Measurements from ENCODE around the gene MAMDC4. TPM values are rescaled to one million over a fixed set of nuclear protein-coding genes. Genes with fewer than 3 reads are reported as not detected.

Gene MAMDC4
- total and polyA plus RNA-seq, 5 donors from 2014 or later = 0.30 to 2.7 TPM; not detected in 3

DNA sequence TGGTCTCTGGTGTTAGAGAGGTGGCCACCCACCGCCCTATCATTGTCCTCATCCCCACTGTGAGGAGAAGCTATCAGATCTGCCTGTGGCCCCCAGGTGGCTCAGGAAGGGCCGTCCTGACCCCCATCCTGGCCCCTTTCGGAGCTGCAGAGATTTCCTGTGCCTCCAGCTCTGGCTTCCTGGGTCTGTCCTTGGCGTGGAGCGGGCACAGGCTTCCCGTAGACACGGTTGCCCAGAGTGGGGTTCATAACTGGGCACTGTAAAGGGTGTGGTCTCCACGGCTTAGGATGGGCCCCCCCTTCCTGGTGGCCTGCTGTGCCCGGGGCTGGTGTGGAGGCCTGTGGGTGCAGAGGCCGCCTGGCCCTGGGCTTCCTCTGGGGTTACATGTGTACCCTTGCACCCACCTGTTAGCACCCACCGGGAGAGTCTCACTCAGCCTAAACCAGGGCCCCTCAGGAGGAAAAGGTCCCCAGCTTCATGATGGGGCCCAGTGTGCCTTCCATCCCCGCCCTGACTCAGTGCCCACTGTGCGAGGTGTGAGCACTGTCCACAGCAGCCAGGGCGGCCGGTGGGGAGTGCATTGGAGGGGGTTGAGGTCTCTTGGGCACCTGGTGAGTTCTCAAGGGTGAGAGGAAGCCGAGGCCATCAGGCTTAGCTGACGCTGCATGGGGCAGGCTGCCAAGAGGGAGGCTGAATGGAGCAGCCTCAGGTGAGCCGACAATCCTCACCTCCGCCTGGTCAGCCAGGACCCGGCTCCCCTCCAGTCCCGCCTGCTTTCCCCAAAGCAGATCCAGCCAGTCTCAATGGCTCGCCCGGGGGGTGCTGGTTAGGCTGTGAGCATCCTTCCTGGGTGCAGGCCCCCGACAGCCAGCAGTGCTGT, 25.2 kb upstream of the MAMDC4 start:
- H3K9me3 ChIP-seq (ENCODE audit: control insufficient read depth in 2 of 2, low read length in 2 of 2) = no peaks in the 10 kb centered on the region
- peaks cover 5% of the 10 kb centered on the region for H3K36me3 Mint-ChIP-seq
- no peaks in the 10 kb centered on the region for H3K27me3 ChIP-seq (ENCODE audit: control insufficient read depth, insufficient read depth, low read length)
- H3K4me3 Mint-ChIP-seq = peak overlapping the region in 1 of 4 donors; percentile 32
- DNase-seq (no peak), ATAC-seq (ENCODE audit: low read depth in 2 of 2) (no peak)
- H3K4me3 ChIP-seq (ENCODE audit: low read depth, low read length) = no peak overlapping the region
- no peaks in the 10 kb centered on the region for H3K9me3 Mint-ChIP-seq
- H3K27ac ChIP-seq (ENCODE audit: insufficient read depth, low read length, poor library complexity, severe bottlenecking) = no peak overlapping the region
- H3K4me1 Mint-ChIP-seq = no peaks in the 10 kb centered on the region
- peaks cover 21% of the 10 kb centered on the region for H3K36me3 ChIP-seq (ENCODE audit: control insufficient read depth, insufficient read depth, low read length)
- H3K27ac Mint-ChIP-seq = no peak overlapping the region
- H3K27me3 Mint-ChIP-seq = no peaks in the 10 kb centered on the region
- no peaks in the 10 kb centered on the region for H3K4me1 ChIP-seq (ENCODE audit: control insufficient read depth, insufficient read depth, low read length, poor library complexity, severe bottlenecking)

DNA sequence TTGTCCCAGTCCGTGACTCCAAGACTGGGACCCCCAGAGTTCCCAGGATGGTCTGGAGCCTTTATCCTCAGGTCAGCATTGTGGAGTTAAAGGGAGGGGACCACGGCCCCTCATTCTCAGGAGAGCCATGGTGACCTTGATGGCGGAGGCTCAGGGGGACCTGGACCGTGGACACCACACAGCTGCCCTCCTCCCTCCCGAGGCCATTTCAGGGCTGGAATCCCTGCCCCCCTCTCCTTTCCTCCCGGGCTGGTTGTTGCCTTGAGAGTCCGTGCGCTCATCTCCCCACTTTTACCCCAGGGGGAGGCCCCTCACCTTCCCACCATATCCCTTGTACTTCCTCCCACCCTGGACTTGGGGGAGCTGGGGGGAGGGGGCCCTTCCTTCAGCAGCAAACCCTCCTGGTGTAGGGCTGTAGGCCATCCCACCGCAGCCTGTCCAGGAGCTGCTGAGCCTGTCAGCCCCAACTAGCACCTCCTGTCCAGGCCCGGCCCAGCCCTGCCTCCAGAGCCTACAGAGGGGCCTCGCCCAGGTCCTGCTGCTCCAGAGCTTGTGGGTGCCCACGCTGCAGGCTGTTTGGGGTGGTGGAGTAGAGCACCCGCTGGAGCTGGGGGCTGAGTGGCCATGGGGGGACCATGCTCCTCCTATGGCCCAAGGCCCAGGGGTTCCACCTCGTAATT, 24.2 kb upstream of the MAMDC4 start:
- H3K9me3 Mint-ChIP-seq = no peaks in the 10 kb centered on the region
- H3K4me1 Mint-ChIP-seq = no peaks in the 10 kb centered on the region
- Histone ChIP-seq H3K27ac (ENCODE audit: insufficient read depth, low read length, poor library complexity, severe bottlenecking) (no peak overlapping the region), H3K36me3 (ENCODE audit: control insufficient read depth, insufficient read depth, low read length) (peaks cover 21% of the 10 kb centered on the region), H3K4me1 (ENCODE audit: control insufficient read depth, insufficient read depth, low read length, poor library complexity, severe bottlenecking) (no peaks in the 10 kb centered on the region), H3K27me3 (ENCODE audit: control insufficient read depth, insufficient read depth, low read length) (no peaks in the 10 kb centered on the region), H3K4me3 (ENCODE audit: low read depth, low read length) (no peak overlapping the region), H3K9me3 (ENCODE audit: control insufficient read depth in 2 of 2, low read length in 2 of 2) (no peaks in the 10 kb centered on the region)
- DNase-seq (no peak), ATAC-seq (ENCODE audit: low read depth in 2 of 2) (no peak)
- H3K27ac Mint-ChIP-seq = no peak overlapping the region
- peaks cover 5% of the 10 kb centered on the region for H3K36me3 Mint-ChIP-seq
- no peak overlapping the region for H3K4me3 Mint-ChIP-seq
- no peaks in the 10 kb centered on the region for H3K27me3 Mint-ChIP-seq

DNA sequence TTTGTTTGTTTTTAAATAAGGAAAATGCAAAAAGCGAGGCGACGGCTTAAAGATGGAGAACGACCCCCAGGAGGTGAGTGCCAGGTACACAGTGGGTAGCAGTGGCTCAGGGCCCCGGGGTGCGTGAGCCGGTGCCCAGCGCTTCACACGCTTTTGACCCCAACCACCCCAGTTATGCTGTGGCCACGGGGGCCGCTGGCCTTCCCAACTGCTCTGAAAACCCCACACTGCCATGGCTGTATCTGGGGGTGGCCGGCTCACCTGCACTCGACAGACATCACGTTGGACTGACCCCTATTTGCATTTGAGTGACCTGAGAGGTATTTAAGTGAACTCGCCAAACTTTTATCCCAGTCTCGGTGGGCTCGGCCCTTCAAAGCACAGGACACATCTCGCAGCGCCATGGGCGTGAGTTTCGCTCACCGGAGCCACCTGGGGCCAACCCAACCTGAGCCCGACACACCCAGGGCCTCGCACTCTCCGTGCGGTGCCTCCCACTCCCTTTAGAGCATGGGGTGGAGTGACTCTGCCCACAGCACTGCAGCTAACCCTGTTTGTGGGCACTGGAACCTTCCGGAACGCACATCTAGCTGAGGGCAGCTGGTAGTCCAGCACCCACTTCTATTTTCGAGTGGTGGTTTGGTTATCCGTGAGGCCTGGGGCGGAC, 23.5 kb upstream of the MAMDC4 start:
- ATAC-seq (ENCODE audit: low read depth in 2 of 2) (no peak), DNase-seq (no peak)
- H3K4me3 Mint-ChIP-seq = no peak overlapping the region
- H3K27me3 ChIP-seq (ENCODE audit: control insufficient read depth, insufficient read depth, low read length) = no peaks in the 10 kb centered on the region
- no peaks in the 10 kb centered on the region for H3K4me1 Mint-ChIP-seq
- H3K36me3 Mint-ChIP-seq = peaks cover 5% of the 10 kb centered on the region
- H3K27ac Mint-ChIP-seq = no peak overlapping the region
- no peaks in the 10 kb centered on the region for H3K27me3 Mint-ChIP-seq
- H3K27ac ChIP-seq (ENCODE audit: insufficient read depth, low read length, poor library complexity, severe bottlenecking) = no peak overlapping the region
- H3K9me3 Mint-ChIP-seq = no peaks in the 10 kb centered on the region
- H3K9me3 ChIP-seq (ENCODE audit: control insufficient read depth in 2 of 2, low read length in 2 of 2) = no peaks in the 10 kb centered on the region
- H3K36me3 ChIP-seq (ENCODE audit: control insufficient read depth, insufficient read depth, low read length) = peaks cover 21% of the 10 kb centered on the region
- no peaks in the 10 kb centered on the region for H3K4me1 ChIP-seq (ENCODE audit: control insufficient read depth, insufficient read depth, low read length, poor library complexity, severe bottlenecking)
- H3K4me3 ChIP-seq (ENCODE audit: low read depth, low read length) = no peak overlapping the region

DNA sequence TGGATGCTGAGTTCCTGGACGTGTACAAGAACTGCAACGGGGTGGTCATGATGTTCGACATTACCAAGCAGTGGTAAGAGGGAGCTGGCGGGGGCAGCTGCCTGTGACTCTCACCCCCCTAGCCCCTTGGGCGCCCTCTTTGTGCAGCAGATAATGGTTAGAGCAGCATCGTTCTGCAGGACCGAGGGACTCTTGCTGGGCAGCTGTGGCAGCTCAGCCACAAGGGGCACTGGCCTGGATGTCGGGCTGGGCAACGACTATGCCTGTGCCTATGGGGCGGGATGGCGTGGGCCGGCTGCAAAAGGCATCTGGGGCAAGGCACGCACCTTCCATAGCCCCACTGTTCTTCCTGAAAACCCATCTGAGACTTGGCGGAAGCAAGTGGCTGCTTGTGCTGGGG, 22.7 kb upstream of the MAMDC4 start:
- no peaks in the 10 kb centered on the region for H3K9me3 ChIP-seq (ENCODE audit: control insufficient read depth in 2 of 2, low read length in 2 of 2)
- Mint-ChIP-seq H3K27ac (no peak overlapping the region), H3K4me3 (no peak overlapping the region), H3K4me1 (no peaks in the 10 kb centered on the region), H3K36me3 (peaks cover 9% of the 10 kb centered on the region), H3K27me3 (no peaks in the 10 kb centered on the region), H3K9me3 (no peaks in the 10 kb centered on the region)
- DNase-seq (no peak), ATAC-seq (ENCODE audit: low read depth in 2 of 2) (no peak)
- peaks cover 18% of the 10 kb centered on the region for H3K36me3 ChIP-seq (ENCODE audit: control insufficient read depth, insufficient read depth, low read length)
- no peaks in the 10 kb centered on the region for H3K4me1 ChIP-seq (ENCODE audit: control insufficient read depth, insufficient read depth, low read length, poor library complexity, severe bottlenecking)
- no peak overlapping the region for H3K4me3 ChIP-seq (ENCODE audit: low read depth, low read length)
- no peak overlapping the region for H3K27ac ChIP-seq (ENCODE audit: insufficient read depth, low read length, poor library complexity, severe bottlenecking)
- no peaks in the 10 kb centered on the region for H3K27me3 ChIP-seq (ENCODE audit: control insufficient read depth, insufficient read depth, low read length)

DNA sequence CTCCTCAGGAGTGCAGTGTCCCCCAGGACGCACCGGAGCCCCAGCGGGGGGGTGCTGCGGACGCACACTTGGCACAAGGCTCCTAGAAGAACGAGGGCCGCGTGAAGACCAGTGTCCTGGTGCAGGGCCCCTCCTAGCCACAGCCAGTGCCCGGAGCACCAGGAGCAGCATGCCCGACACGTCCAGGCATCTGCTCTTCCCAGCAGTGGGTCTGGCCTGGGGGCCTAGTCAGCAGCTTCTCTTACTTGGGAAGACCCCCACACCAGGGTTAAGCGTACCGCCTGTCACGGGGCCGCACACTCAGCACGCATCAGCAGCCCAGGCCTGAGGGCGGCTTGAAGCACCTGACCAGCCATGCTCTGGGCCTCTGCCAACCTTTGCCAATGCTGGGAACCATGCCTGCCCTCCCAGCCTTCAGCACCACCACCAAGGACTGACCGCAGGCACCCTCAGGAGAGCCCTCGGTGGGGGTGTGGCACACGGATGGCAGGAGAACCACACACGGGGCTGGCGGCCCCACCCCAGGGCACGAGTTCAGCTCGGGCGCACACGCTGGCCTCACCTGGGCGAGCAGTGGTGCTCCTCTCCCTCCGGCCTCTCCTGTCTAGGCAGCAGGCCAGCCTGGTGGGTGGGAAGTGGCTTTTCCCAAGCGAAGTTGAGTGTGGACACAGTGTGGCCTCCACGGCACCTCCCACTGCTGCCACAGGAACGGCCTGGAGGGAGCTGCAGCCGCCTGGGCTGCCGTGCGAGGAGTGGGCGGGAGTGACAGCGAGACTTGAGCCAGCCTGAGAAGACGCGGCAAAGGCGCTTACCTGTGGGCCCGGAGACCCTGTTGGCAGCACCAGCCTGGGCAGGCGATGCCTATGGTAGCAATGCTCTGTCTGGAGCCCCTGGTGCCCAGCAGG, 21.9 kb upstream of the MAMDC4 start:
- H3K4me3 Mint-ChIP-seq = no peak overlapping the region
- H3K36me3 ChIP-seq (ENCODE audit: control insufficient read depth, insufficient read depth, low read length) = peaks cover 16% of the 10 kb centered on the region
- no peak for ATAC-seq (ENCODE audit: low read depth in 2 of 2)

DNA sequence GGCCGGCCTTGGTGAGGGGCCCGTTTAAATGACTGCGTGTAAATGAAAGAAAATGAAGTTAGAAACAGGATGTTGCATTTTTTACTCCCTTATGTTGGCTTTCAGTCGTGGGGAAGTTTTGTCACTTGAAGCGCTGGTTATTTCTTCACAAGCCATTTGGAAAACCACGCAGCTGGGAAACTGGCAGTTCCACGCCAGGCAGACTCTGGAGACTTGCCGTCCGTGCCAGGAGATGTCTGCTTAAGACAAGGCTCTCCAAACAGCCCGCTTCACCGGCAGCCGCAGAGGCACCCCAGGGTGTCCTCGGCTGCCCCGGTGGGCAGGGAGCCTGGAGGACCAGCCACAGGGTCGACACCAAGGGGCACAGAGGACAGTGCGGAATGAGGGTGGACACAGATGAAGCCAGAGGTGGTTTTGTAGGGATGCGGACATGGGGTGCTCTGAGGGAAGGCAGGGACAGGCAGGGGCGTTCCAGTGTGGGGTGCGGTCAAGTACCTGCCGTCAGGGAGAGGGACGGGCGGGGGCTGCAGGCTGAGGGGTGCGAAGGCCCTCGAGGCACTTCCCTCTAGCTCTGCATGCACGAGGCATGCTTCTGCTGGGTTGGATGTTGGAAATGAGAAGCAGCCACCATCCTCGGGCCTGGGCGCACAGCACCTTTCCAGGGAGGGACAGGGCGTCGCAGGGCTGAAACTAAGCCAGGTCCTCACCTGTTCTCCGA, 21.0 kb upstream of the MAMDC4 start:
- DNase-seq (no peak), ATAC-seq (ENCODE audit: low read depth in 2 of 2) (no peak)
- Mint-ChIP-seq H3K4me1 (no peaks in the 10 kb centered on the region), H3K27me3 (no peaks in the 10 kb centered on the region), H3K4me3 (no peak overlapping the region), H3K27ac (no peak overlapping the region), H3K9me3 (no peaks in the 10 kb centered on the region), H3K36me3 (peaks cover 9% of the 10 kb centered on the region)
- Histone ChIP-seq H3K27me3 (ENCODE audit: control insufficient read depth, insufficient read depth, low read length) (no peaks in the 10 kb centered on the region), H3K27ac (ENCODE audit: insufficient read depth, low read length, poor library complexity, severe bottlenecking) (no peak overlapping the region), H3K9me3 (ENCODE audit: control insufficient read depth in 2 of 2, low read length in 2 of 2) (no peaks in the 10 kb centered on the region), H3K4me3 (ENCODE audit: low read depth, low read length) (no peak overlapping the region), H3K36me3 (ENCODE audit: control insufficient read depth, insufficient read depth, low read length) (peaks cover 12% of the 10 kb centered on the region), H3K4me1 (ENCODE audit: control insufficient read depth, insufficient read depth, low read length, poor library complexity, severe bottlenecking) (no peaks in the 10 kb centered on the region)

More for the DNA sequence above, 21.9 kb upstream of the MAMDC4 start:
- Histone ChIP-seq H3K4me1 (ENCODE audit: control insufficient read depth, insufficient read depth, low read length, poor library complexity, severe bottlenecking) (no peaks in the 10 kb centered on the region), H3K27me3 (ENCODE audit: control insufficient read depth, insufficient read depth, low read length) (no peaks in the 10 kb centered on the region), H3K9me3 (ENCODE audit: control insufficient read depth in 2 of 2, low read length in 2 of 2) (no peaks in the 10 kb centered on the region), H3K4me3 (ENCODE audit: low read depth, low read length) (no peak overlapping the region), H3K27ac (ENCODE audit: insufficient read depth, low read length, poor library complexity, severe bottlenecking) (no peak overlapping the region)
- Mint-ChIP-seq H3K9me3 (no peaks in the 10 kb centered on the region), H3K4me1 (no peaks in the 10 kb centered on the region), H3K27me3 (no peaks in the 10 kb centered on the region), H3K36me3 (peaks cover 9% of the 10 kb centered on the region), H3K27ac (no peak overlapping the region)
- no peak for DNase-seq

DNA sequence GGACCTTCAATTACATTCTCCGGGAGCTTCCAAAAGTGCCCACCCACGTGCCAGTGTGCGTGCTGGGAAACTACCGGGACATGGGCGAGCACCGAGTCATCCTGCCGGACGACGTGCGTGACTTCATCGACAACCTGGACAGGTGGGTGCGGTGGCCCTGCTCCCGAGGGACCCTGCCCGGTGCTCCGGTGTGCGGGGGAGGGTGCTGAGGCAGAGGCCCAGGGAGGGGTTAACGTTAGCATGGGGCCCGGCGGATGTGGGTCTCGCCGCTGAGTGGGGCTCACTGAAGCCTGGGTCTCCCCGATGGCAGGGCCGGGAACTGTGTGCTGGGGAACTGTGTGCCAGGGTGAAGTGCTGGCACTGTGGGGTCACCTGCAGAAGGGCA, 20.4 kb upstream of the MAMDC4 start:
- H3K4me3 Mint-ChIP-seq = no peak overlapping the region
- no peak overlapping the region for H3K27ac Mint-ChIP-seq
- peaks cover 9% of the 10 kb centered on the region for H3K36me3 Mint-ChIP-seq
- no peaks in the 10 kb centered on the region for H3K9me3 ChIP-seq (ENCODE audit: control insufficient read depth in 2 of 2, low read length in 2 of 2)
- H3K27ac ChIP-seq (ENCODE audit: insufficient read depth, low read length, poor library complexity, severe bottlenecking) = no peak overlapping the region
- no peaks in the 10 kb centered on the region for H3K4me1 Mint-ChIP-seq
- H3K27me3 Mint-ChIP-seq = no peaks in the 10 kb centered on the region
- peaks cover 12% of the 10 kb centered on the region for H3K36me3 ChIP-seq (ENCODE audit: control insufficient read depth, insufficient read depth, low read length)
- H3K9me3 Mint-ChIP-seq = no peaks in the 10 kb centered on the region
- H3K4me3 ChIP-seq (ENCODE audit: low read depth, low read length) = no peak overlapping the region
- H3K4me1 ChIP-seq (ENCODE audit: control insufficient read depth, insufficient read depth, low read length, poor library complexity, severe bottlenecking) = no peaks in the 10 kb centered on the region
- no peaks in the 10 kb centered on the region for H3K27me3 ChIP-seq (ENCODE audit: control insufficient read depth, insufficient read depth, low read length)
- no peak for ATAC-seq (ENCODE audit: low read depth in 2 of 2)
- DNase-seq = no peak

Data from CD4-positive, CD25-positive, alpha-beta regulatory T cell (primary cell).